RWPE2 (cell line): Measurements from ENCODE around the gene IL13.

Experiments
- ATAC-seq: fragments of 200-7000 bp; cut with Tn5 transposase; 3 replicates; pipeline ENCODE4 v1.9.1; 2021; ENCODE audit warnings: low read depth
- DNase-seq: peaks from one replicate; pipeline ENCODE4 v3.0.0-alpha.2; 2020; ENCODE audit warnings: low spot score
- H3K27ac ChIP-seq: fragments of 450-650 bp; 2 replicates; pipeline ENCODE4 v1.5.1; 2017; ENCODE audit warnings: mild to moderate bottlenecking; ENCODE audit not compliant: poor library complexity, severe bottlenecking
- H3K27me3 ChIP-seq: fragments of 250-450 bp; sonication (Bioruptor Pico); 2 replicates; pipeline ENCODE4 v1.5.1; 2021; ENCODE audit warnings: mild to moderate bottlenecking, moderate library complexity; ENCODE audit not compliant: insufficient read depth, poor library complexity, severe bottlenecking
- H3K36me3 ChIP-seq: fragments of 250-450 bp; sonication (Bioruptor Pico); 2 replicates; pipeline ENCODE4 v1.5.1; 2020; ENCODE audit warnings: low read depth, mild to moderate bottlenecking, moderate library complexity
- H3K4me1 ChIP-seq: fragments of 250-450 bp; sonication (Bioruptor Pico); 2 replicates; pipeline ENCODE4 v1.5.1; 2021; ENCODE audit warnings: mild to moderate bottlenecking, moderate library complexity; ENCODE audit not compliant: insufficient read depth, poor library complexity, severe bottlenecking
- H3K4me3 ChIP-seq: fragments of 250-450 bp; sonication (Bioruptor Pico); 2 replicates; pipeline ENCODE4 v1.5.1; 2021; ENCODE audit warnings: mild to moderate bottlenecking, moderate library complexity; ENCODE audit not compliant: severe bottlenecking
- H3K9me3 ChIP-seq: fragments of 250-450 bp; sonication (Bioruptor Pico); 2 replicates; pipeline ENCODE4 v1.5.1; 2021; ENCODE audit warnings: mild to moderate bottlenecking, moderate library complexity; ENCODE audit not compliant: severe bottlenecking
- CTCF ChIP-seq: fragments of 450-650 bp; IDR thresholded peaks from one replicate; pipeline ENCODE4 v1.5.1; 2017; ENCODE audit warnings: mild to moderate bottlenecking, moderate library complexity; ENCODE audit not compliant: poor library complexity, severe bottlenecking

IL13 gene

GRCh38 chr5:132667309-132667708, 9.3 kb downstream of the IL13 start:
- no peak for ATAC-seq
- TF ChIP-seq CTCF: no peak

GRCh38 chr5:132667761-132668705, 10.1 kb downstream of the IL13 start:
- Histone ChIP-seq H3K9me3 (no peaks in the 10 kb centered on the region), H3K27me3 (no peaks in the 10 kb centered on the region), H3K4me1 (no peaks in the 10 kb centered on the region), H3K36me3 (no peaks in the 10 kb centered on the region), H3K27ac (no peak overlapping the region), H3K4me3 (no peak overlapping the region)
- DNase-seq (no peak), ATAC-seq (0 out of 3 replicates have a peak, but pooled peaks have one; percentile 43)
- TF ChIP-seq CTCF: no peak

More at GRCh38 chr5:132667309-132667708, 9.3 kb downstream of the IL13 start:
- no peak for DNase-seq
- Histone ChIP-seq H3K4me3 (no peak overlapping the region), H3K4me1 (no peaks in the 10 kb centered on the region), H3K36me3 (no peaks in the 10 kb centered on the region), H3K9me3 (no peaks in the 10 kb centered on the region), H3K27ac (no peak overlapping the region), H3K27me3 (no peaks in the 10 kb centered on the region)

GRCh38 chr5:132668706-132669454, 10.9 kb downstream of the IL13 start:
- no peaks in the 10 kb centered on the region for H3K27me3 ChIP-seq
- no peaks in the 10 kb centered on the region for H3K36me3 ChIP-seq
- peaks cover under 1% of the 10 kb centered on the region for H3K4me1 ChIP-seq
- DNase-seq: no peak
- no peak for TF ChIP-seq CTCF
- ATAC-seq: no peak
- no peaks in the 10 kb centered on the region for H3K9me3 ChIP-seq
- no peak overlapping the region for H3K27ac ChIP-seq
- no peak overlapping the region for H3K4me3 ChIP-seq

GRCh38 chr5:132669455-132669820, 11.5 kb downstream of the IL13 start:
- DNase-seq: no peak
- Histone ChIP-seq H3K9me3 (no peaks in the 10 kb centered on the region), H3K36me3 (no peaks in the 10 kb centered on the region), H3K4me1 (peaks cover 6% of the 10 kb centered on the region), H3K4me3 (no peak overlapping the region), H3K27ac (no peak overlapping the region), H3K27me3 (no peaks in the 10 kb centered on the region)
- TF ChIP-seq CTCF: no peak
- no peak for ATAC-seq
